A673 (cell line): ENCODE results near the gene NCBP1.

Experiments
- EZH2 ChIP-seq: fragments of 200-600 bp; sonication (generic); IDR thresholded peaks from 2 replicates; pipeline ENCODE4 v1.6.1; 2017; ENCODE audit warnings: borderline replicate concordance, low read depth, mild to moderate bottlenecking, mixed read lengths, antibody characterized with exemption, low read length; ENCODE audit not compliant: poor library complexity, severe bottlenecking
- TF ChIP-seq, protein P1 (sequence below): fragments of 300-800, 200-600 bp; sonication (generic); conservative IDR thresholded peaks from 2 replicates; pipeline ENCODE4 v1.5.1; 2017; ENCODE audit warnings: low read depth, mild to moderate bottlenecking, antibody characterized with exemption, low read length, moderate library complexity, mixed read lengths

DNA sequence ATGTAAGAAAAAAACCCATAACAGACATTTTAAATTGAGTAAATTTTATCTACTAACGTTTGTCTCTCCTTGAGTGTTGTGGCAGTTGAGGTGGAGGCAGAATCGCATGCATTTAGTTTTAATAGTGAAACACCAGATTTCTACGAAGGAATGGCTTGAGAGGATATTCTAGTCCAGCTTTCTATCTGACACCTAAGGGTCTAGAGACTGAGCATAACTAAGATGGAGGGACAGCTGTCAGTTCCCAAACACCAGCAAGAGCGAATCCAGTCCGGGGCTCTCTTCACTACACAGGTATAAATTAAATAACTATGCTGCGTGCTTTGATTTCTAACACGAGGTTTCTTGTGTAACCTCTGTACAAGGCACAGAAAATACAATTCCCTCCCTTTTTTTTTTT is 1.4 kb downstream of the NCBP1 start:
- TF ChIP-seq, protein P1, sequence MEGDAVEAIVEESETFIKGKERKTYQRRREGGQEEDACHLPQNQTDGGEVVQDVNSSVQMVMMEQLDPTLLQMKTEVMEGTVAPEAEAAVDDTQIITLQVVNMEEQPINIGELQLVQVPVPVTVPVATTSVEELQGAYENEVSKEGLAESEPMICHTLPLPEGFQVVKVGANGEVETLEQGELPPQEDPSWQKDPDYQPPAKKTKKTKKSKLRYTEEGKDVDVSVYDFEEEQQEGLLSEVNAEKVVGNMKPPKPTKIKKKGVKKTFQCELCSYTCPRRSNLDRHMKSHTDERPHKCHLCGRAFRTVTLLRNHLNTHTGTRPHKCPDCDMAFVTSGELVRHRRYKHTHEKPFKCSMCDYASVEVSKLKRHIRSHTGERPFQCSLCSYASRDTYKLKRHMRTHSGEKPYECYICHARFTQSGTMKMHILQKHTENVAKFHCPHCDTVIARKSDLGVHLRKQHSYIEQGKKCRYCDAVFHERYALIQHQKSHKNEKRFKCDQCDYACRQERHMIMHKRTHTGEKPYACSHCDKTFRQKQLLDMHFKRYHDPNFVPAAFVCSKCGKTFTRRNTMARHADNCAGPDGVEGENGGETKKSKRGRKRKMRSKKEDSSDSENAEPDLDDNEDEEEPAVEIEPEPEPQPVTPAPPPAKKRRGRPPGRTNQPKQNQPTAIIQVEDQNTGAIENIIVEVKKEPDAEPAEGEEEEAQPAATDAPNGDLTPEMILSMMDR: no peak
- no peak for TF ChIP-seq EZH2
